BLaER1 (cell line): Measurements from ENCODE around the gene IL22RA2.

Experiments
- H3K27ac ChIP-seq: shearing (Covaris generic); formaldehyde crosslinking; 2 replicates; pipeline ENCODE4 v1.8.1; 2022
- H3K27me3 ChIP-seq: shearing (Covaris generic); formaldehyde crosslinking; 2 replicates; pipeline ENCODE4 v1.8.1; 2022
- H3K36me3 ChIP-seq: shearing (Covaris generic); formaldehyde crosslinking; 2 replicates; pipeline ENCODE4 v1.8.1; 2022
- H3K4me1 ChIP-seq: shearing (Covaris generic); formaldehyde crosslinking; 2 replicates; pipeline ENCODE4 v1.8.1; 2022
- H3K4me2 ChIP-seq: shearing (Covaris generic); formaldehyde crosslinking; 2 replicates; pipeline ENCODE4 v1.8.1; 2022
- H3K4me3 ChIP-seq: shearing (Covaris generic); formaldehyde crosslinking; 2 replicates; pipeline ENCODE4 v1.8.1; 2022
- H3K9ac ChIP-seq: shearing (Covaris generic); formaldehyde crosslinking; 2 replicates; pipeline ENCODE4 v1.8.1; 2022
- H3K9me3 ChIP-seq: shearing (Covaris generic); formaldehyde crosslinking; 2 replicates; pipeline ENCODE4 v1.8.1; 2022
- H4K20me1 ChIP-seq: shearing (Covaris generic); formaldehyde crosslinking; 2 replicates; pipeline ENCODE4 v1.8.1; 2022
- Cebpa-rat ChIP-seq: shearing (Covaris generic); IDR thresholded peaks from 2 replicates; pipeline ENCODE4 v1.8.1; 2022

Gene IL22RA2

DNA sequence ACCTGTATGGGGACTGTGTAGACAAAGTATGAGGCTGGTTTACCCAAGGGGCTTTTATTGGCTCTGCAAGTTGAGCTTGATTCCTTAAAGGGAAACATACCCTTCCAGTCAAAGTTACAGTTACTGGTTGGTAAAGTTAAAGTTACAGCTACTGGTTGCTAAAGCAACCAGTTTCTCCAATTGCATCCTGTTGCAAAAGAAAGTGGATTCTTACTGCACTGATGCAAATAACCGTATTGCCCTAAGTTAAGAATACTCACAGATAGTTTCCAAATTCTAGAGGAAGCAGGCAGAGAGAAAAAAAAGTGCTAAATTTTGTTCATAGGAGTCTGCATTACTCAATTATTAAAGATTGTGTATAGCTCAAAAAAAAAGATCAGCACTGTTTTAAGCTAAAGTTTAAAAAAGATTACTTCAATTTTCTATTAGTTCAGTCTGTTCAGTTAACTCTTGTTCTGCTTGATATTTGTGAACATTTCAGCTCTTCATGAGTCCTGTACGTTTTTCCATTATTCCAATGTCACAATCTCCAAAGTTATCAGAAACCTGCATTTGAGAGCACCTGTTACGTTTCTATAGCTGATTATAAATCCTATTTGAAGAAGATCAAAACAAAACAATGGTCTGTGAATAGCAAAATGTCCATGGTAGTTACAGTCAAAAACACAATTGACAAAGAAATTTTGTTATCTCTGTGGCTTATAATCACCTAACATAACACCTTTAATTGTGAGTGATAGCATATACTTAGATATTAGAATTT, 8.6 kb upstream of the IL22RA2 start:
- peaks cover 88% of the 10 kb centered on the region for H3K9me3 ChIP-seq
- H3K9ac ChIP-seq, result no peak overlapping the region
- no peaks in the 10 kb centered on the region for H3K36me3 ChIP-seq
- no peak overlapping the region for H3K4me2 ChIP-seq
- H4K20me1 ChIP-seq, result no peaks in the 10 kb centered on the region
- H3K27me3 ChIP-seq, result no peaks in the 10 kb centered on the region
- no peak overlapping the region for H3K27ac ChIP-seq
- H3K4me3 ChIP-seq, result no peak overlapping the region
- no peak for TF ChIP-seq Cebpa-rat
- peaks cover 1% of the 10 kb centered on the region for H3K4me1 ChIP-seq

DNA sequence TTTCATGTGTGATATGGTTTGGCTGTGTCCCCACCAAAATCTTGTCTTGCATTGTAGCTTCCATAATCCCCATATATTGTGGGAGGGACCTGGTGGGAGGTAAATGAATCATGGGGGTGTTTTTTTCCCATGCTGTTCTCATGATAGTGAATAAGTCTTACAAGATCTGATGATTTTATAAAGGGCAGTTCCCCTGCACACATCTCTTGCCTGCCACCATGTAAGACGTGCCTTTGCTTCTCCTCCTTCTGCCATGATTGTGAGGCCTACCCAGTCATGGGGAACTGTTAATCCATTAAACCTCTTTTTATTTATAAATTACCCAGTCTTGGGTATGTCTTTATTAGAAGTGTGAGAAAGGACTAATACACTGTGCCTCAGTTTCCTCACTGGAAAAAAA, 4.2 kb upstream of the IL22RA2 start:
- no peaks in the 10 kb centered on the region for H3K36me3 ChIP-seq
- H3K27ac ChIP-seq, result no peak overlapping the region
- H4K20me1 ChIP-seq, result no peaks in the 10 kb centered on the region
- TF ChIP-seq Cebpa-rat, result no peak
- no peak overlapping the region for H3K9ac ChIP-seq
- H3K9me3 ChIP-seq, result peaks cover 59% of the 10 kb centered on the region
- no peak overlapping the region for H3K4me3 ChIP-seq
- no peak overlapping the region for H3K4me2 ChIP-seq
- H3K4me1 ChIP-seq, result peaks cover 24% of the 10 kb centered on the region
- no peaks in the 10 kb centered on the region for H3K27me3 ChIP-seq

DNA sequence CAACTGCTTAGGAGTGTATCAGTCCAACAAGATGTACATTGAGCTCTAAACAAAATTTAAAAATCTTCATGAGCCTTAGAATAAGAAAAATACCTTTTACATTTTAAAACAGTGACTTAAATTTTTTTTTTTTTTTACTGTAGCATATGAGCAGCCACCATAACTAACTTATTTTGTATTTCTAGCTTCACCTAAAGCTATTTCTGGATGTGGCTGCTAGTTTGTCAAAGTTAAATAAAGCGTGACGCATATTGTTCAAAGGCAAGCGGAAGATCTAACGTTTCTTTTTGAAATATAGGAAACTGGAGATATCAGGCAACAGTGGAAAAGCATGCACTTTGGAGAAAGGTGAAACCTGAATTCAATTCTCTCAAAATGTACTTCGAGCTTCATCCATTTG, 3.3 kb upstream of the IL22RA2 start:
- Histone ChIP-seq H3K9me3 (peaks cover 53% of the 10 kb centered on the region), H3K9ac (no peak overlapping the region), H3K4me3 (no peak overlapping the region), H3K27me3 (no peaks in the 10 kb centered on the region), H3K4me1 (peaks cover 24% of the 10 kb centered on the region), H3K27ac (no peak overlapping the region), H3K36me3 (no peaks in the 10 kb centered on the region), H3K4me2 (peak overlapping the region; percentile 61), H4K20me1 (no peaks in the 10 kb centered on the region)
- TF ChIP-seq Cebpa-rat, result no peak

DNA sequence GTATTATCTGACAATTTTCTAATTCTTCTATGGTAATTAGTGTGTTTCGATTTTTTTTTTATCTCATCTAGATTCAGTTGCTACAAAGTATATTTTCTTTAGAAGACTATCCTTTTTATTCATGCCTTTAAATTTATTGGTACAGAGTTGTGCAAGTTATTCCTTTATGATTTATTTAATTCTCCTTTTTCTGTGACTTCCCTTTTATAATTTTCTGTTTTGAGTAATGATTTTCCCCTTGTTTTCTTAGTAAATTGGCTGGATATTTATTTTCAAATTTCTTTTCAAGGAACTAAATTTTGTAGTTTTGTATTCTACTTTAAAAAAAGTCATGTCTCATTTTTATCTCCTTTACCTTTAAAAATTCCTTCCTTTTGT, 2.4 kb upstream of the IL22RA2 start:
- no peaks in the 10 kb centered on the region for H3K27me3 ChIP-seq
- no peak overlapping the region for H3K9ac ChIP-seq
- TF ChIP-seq Cebpa-rat, result no peak
- H3K27ac ChIP-seq, result no peak overlapping the region
- H3K4me3 ChIP-seq, result no peak overlapping the region
- peaks cover 53% of the 10 kb centered on the region for H3K9me3 ChIP-seq
- H3K36me3 ChIP-seq, result no peaks in the 10 kb centered on the region
- no peaks in the 10 kb centered on the region for H4K20me1 ChIP-seq
- H3K4me2 ChIP-seq, result no peak overlapping the region
- H3K4me1 ChIP-seq, result peaks cover 24% of the 10 kb centered on the region

DNA sequence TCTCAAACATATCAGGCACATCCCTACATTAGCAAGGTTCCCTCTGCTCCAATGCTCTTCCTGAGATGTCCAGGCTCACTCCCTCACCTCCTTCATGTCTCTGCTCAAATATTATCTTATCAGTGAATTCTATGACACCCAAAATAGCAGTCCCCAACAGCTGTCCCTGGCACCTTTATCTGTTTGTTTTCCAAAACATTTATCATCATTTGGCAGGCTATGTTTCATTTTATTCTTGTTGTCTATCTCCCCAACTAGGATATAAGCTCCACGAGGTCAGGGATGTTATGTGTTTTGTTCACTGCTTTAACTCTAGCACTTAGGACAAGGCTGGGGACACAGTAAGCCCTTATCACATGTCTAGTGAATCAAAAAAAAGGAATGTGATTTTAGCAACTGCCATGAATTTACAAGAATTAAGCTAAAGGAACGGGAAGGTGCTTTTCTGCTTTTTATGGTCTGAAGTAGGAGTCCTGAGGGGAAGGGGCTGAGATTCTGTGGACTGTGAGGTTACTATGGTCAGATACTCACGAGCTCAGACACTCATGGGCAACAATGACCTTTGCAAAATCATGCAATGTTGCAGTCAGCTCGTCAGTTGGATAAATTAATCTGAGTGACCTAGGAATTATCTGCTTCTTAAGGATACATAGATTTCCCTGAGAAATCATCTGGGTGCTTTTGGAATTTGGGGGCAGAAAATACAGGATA, 1.9 kb upstream of the IL22RA2 start:
- Histone ChIP-seq H3K4me1 (peaks cover 24% of the 10 kb centered on the region), H3K9ac (no peak overlapping the region), H3K4me3 (no peak overlapping the region), H3K9me3 (peaks cover 52% of the 10 kb centered on the region), H3K36me3 (no peaks in the 10 kb centered on the region), H3K4me2 (no peak overlapping the region), H4K20me1 (no peaks in the 10 kb centered on the region), H3K27ac (no peak overlapping the region), H3K27me3 (no peaks in the 10 kb centered on the region)
- TF ChIP-seq Cebpa-rat, result no peak

DNA sequence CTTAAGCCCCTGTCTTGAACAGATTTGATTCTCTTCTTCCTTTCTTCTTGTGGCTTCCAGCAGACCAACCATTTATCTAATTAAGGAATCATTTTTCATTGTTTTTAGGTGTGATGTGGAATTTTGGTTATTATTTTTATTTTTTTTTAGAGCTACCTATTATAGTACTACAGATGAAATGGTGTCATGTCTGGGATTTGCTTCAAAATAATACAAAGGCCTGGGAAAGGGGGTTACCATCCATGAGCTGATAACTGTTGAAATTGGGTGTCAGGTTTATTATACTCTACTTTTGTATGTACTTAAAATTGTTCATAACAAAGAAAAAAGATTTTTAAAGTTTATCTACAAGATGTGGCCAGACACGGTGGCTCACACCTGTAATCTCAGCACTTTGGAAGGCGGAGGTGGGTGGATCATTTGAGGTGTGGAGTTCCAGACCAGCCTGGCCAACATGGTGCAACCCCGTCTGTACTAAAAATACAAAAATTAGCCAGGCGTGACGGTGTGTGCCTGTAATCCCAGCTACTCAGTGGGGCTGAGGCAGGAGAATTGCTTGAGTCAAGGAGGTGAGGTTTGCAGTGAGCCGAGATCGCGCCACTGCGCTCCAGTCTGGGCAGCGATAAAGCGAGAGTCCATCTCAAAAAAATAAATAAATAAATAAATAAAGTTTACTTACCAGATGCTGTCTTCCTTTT, 561 bp downstream of the IL22RA2 start:
- Histone ChIP-seq H3K36me3 (no peaks in the 10 kb centered on the region), H3K4me3 (no peak overlapping the region), H3K4me2 (no peak overlapping the region), H4K20me1 (no peaks in the 10 kb centered on the region), H3K9ac (no peak overlapping the region), H3K9me3 (peaks cover 34% of the 10 kb centered on the region), H3K27ac (no peak overlapping the region), H3K27me3 (no peaks in the 10 kb centered on the region), H3K4me1 (peaks cover 24% of the 10 kb centered on the region)
- TF ChIP-seq Cebpa-rat, result no peak

DNA sequence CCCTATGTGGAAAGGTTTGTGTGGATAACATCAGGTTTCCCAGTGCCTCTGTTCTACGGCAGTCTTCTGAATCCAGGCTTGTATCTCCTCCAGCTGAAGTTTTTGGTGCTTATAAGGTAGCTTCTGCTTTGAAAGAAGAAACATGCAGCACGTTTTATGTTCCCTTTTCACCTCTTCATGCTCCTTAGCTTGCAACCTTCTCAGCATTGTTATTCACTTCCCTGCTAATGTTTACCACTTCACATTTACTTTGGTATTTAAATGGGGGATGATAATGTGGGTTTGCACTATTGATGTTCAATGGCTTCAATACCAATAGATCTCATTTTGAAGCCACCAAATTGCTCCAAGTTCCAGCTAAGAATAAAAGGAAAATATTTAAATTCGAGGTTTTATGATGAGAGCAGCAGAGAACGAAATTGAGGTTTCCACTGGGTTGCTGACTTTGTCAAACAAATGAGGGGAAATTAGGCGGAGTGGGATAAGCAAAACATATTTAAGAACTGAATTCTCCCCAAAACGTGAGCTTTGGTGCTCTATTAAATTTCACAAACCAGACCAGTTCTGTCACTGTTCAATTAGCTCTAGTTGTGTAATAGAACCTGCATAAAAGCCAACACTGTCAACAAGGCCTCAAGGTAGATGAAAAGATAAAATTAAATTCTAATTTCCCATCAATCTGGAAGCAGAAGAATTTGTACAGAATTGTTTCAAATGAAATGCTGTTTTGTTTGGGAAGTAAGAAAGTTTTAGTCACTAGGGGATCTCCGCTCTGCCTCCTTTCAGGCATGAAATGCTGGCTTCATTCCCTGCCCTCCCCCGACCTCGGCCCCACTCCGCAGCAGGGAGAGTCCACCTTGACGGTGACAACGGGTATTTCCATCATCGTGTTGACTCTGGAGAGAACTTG, 1.4 kb downstream of the IL22RA2 start:
- Histone ChIP-seq H3K9me3 (peaks cover 29% of the 10 kb centered on the region), H3K27ac (no peak overlapping the region), H3K4me2 (no peak overlapping the region), H4K20me1 (no peaks in the 10 kb centered on the region), H3K9ac (no peak overlapping the region), H3K27me3 (no peaks in the 10 kb centered on the region), H3K4me3 (no peak overlapping the region), H3K36me3 (no peaks in the 10 kb centered on the region), H3K4me1 (peaks cover 23% of the 10 kb centered on the region)
- no peak for TF ChIP-seq Cebpa-rat

DNA sequence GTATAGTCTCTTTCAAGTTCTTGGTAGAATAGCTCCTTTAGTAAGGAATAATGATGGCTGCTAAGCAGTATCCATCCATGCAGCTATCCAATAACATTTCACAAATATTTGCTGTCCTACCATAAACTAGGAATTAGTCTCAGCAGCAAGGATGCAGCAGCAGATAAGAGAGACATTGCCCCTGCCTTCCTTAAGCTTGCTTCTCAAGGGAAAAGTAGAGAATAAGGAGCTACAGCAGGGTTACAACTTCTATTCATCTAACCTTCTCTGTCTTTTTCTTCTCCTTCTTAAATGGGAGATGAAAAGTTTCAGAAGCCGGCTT, 2.4 kb downstream of the IL22RA2 start:
- H3K9ac ChIP-seq, result no peak overlapping the region
- H3K9me3 ChIP-seq, result peaks cover 38% of the 10 kb centered on the region
- H3K36me3 ChIP-seq, result no peaks in the 10 kb centered on the region
- no peak overlapping the region for H3K4me3 ChIP-seq
- H4K20me1 ChIP-seq, result no peaks in the 10 kb centered on the region
- no peak for TF ChIP-seq Cebpa-rat
- H3K4me2 ChIP-seq, result no peak overlapping the region
- no peak overlapping the region for H3K27ac ChIP-seq
- H3K4me1 ChIP-seq, result peaks cover 20% of the 10 kb centered on the region; the same call in 1 of the 2 replicates
- H3K27me3 ChIP-seq, result no peaks in the 10 kb centered on the region

DNA sequence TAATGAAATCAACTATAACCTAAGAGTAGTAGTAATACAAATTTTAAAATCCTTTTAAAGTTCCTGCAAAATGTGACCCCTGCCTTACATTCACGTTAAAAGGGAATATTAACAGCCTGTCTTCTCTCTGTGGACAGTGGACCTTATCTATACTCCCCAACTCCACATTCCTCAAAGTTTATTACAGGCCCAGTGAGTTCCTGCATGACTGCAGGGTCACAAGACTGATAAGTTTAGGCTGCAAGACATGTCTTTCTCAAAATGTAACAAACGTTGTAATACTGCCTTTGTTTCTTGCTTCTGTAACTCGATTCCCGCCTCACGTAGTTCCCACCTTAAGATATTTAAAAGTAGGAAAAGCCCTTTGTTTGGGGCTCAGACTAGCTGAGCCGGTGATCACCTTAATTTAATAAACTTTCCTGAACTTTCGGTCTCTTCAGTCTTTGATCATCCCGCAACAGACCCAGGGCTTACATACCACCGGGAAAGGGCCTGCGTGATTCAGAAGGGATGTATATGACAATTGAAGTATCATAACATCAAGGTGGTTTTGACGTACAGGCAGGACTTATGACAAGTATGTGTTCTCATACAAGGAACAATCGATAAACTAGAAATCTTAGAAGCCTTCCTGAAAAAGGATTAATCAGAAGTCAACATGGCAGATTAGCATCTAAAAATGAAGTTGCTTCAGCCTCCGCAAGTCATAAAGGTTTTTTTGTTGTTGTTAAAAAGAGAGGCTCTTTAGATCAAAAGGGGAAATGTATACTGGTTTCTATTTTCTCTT, 3.0 kb downstream of the IL22RA2 start:
- Histone ChIP-seq H3K4me3 (no peak overlapping the region), H3K9me3 (peaks cover 44% of the 10 kb centered on the region), H3K27ac (no peak overlapping the region), H4K20me1 (no peaks in the 10 kb centered on the region), H3K4me2 (no peak overlapping the region), H3K9ac (no peak overlapping the region), H3K36me3 (no peaks in the 10 kb centered on the region), H3K27me3 (no peaks in the 10 kb centered on the region), H3K4me1 (peaks cover 17% of the 10 kb centered on the region; the same call in 1 of the 2 replicates)
- no peak for TF ChIP-seq Cebpa-rat
